ENCODE results near the gene PPP1R9A. TPM values are rescaled to one million over a fixed set of nuclear protein-coding genes. Genes with fewer than 3 reads are reported as not detected.

PPP1R9A gene
- total RNA-seq, 1 donor from 2014 or later = 30.6 TPM

GRCh38 chr7:95169678-95170077 lies 262.3 kb downstream of the PPP1R9A start:
- Histone ChIP-seq H3K36me3 (no peaks in the 10 kb centered on the region), H3K27me3 (no peaks in the 10 kb centered on the region), H3K9me3 (no peaks in the 10 kb centered on the region), H3K27ac (no peak overlapping the region), H3K4me3 (no peak overlapping the region), H3K4me1 (no peaks in the 10 kb centered on the region)
- ATAC-seq (no peak), DNase-seq (no peak)
- TF ChIP-seq CTCF (IDR thresholded peaks at IDR 0.05) = no peak
- intact Hi-C loops (cut with DNase I) = no loop called here

GRCh38 chr7:95172420-95172819 lies 265.0 kb downstream of the PPP1R9A start:
- DNase-seq (no peak), ATAC-seq (no peak)
- Histone ChIP-seq H3K9me3 (no peaks in the 10 kb centered on the region), H3K27ac (no peak overlapping the region), H3K4me3 (no peak overlapping the region), H3K27me3 (no peaks in the 10 kb centered on the region), H3K4me1 (no peaks in the 10 kb centered on the region), H3K36me3 (no peaks in the 10 kb centered on the region)
- no peak for TF ChIP-seq CTCF (IDR thresholded peaks at IDR 0.05)
- intact Hi-C loops (cut with DNase I) = no loop called here

- Histone ChIP-seq H3K27ac (no peak overlapping the region), H3K9me3 (no peaks in the 10 kb centered on the region), H3K4me3 (no peak overlapping the region), H3K4me1 (no peaks in the 10 kb centered on the region), H3K36me3 (no peaks in the 10 kb centered on the region), H3K27me3 (no peaks in the 10 kb centered on the region)
- ATAC-seq (no peak), DNase-seq (no peak)
- intact Hi-C loops (cut with DNase I) = no loop called here
- no peak for TF ChIP-seq CTCF (IDR thresholded peaks at IDR 0.05)
Measured at GRCh38 chr7:95190515-95190914, 283.1 kb downstream of the PPP1R9A start.

- Histone ChIP-seq H3K27me3 (no peaks in the 10 kb centered on the region), H3K9me3 (no peaks in the 10 kb centered on the region), H3K4me1 (no peaks in the 10 kb centered on the region), H3K36me3 (no peaks in the 10 kb centered on the region), H3K4me3 (no peak overlapping the region), H3K27ac (no peak overlapping the region)
- no peak for DNase-seq
- no peak for ATAC-seq
- TF ChIP-seq CTCF (IDR thresholded peaks at IDR 0.05) = no peak
- intact Hi-C loops (cut with DNase I) = no loop called here
Measured at GRCh38 chr7:95191795-95192194, 284.4 kb downstream of the PPP1R9A start.

GRCh38 chr7:95198863-95199262 lies 291.5 kb downstream of the PPP1R9A start:
- DNase-seq = no peak
- intact Hi-C loops (cut with DNase I) = no loop called here

More at GRCh38 chr7:95198863-95199262, 291.5 kb downstream of the PPP1R9A start:
- Histone ChIP-seq H3K4me3 (no peak overlapping the region), H3K4me1 (no peaks in the 10 kb centered on the region), H3K36me3 (no peaks in the 10 kb centered on the region), H3K27ac (no peak overlapping the region), H3K9me3 (no peaks in the 10 kb centered on the region), H3K27me3 (no peaks in the 10 kb centered on the region)
- no peak for TF ChIP-seq CTCF (IDR thresholded peaks at IDR 0.05)
- ATAC-seq = no peak
